HK-2 (cell line): ENCODE data around the gene TMC2.

Experiments used
- DNase-seq: peaks from one replicate; pipeline ENCODE4 v3.0.0-alpha.2; 2018; ENCODE audit not compliant: unreplicated experiment

Gene TMC2

DNA sequence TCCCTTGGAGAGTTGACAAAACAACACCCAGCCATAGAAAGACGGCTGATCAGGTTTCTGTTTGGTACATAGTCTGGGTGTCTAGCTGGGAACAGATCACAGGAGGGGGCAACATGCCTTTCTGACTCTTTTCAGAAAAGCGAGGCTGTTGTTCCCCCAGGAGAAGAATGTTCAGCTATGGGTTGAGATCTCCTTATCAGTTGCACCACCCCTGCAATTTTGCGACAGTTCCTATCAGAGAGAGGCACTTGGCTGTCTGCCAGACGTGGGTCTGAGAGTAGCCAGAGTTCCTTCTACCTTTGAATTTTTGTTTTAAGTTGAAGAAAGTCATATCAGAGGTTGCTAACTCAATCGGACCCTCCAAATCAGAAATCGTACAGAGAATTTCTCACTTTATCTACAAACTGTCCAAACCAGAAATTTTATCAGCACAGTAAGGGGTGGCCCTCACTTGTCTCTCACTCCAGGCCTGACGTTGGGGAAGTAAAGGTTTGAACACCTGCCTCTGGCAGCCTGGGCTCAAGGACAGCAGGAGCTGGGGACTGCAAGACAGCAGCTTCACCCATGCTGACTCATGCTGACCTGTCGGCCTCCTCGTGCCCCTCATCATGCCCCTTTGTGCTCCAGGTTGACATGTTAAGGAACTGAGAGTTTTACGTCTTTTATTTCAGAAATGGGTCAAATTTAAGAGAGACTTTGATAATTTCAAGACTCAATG, 42.3 kb downstream of the TMC2 start:
- DNase-seq: no peak

DNA sequence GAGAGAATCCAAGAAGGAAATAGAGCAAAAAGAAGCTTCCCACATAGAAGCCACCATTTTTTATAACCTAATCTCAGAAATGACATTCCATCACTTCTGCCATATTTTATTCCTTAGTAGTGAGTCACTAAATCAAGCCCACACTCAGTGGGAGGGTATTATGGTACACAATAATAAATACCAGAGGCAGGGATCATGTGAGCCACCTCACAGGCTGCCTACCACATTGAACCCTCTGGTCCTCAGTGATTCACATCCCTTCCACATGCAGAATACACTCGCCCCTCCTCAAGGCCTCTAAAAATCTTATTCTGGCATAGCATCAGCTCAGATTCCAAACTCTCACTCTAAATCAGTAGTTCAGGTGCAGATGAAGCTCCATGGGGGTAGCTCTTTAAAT, 49.4 kb downstream of the TMC2 start:
- DNase-seq: no peak

DNA sequence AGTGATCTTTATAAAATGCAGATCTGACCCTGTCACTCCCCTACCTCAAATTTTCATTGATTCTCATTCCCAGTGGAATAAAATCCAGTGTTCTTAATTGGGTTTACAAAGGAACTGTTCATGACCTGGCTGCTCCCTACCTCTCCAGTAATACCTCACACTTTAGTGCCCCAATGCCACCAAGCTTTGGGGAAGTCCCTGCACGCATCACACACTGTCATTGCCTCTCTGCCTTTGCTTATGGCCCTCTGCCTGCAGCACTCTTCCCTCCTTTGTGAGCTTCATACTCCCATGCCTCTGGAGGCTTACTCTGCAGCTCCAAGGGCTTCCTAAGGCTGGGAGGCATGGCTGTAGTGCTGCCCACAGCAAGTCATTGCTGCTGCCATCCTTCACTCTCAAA, 57.4 kb downstream of the TMC2 start:
- DNase-seq: no peak

DNA sequence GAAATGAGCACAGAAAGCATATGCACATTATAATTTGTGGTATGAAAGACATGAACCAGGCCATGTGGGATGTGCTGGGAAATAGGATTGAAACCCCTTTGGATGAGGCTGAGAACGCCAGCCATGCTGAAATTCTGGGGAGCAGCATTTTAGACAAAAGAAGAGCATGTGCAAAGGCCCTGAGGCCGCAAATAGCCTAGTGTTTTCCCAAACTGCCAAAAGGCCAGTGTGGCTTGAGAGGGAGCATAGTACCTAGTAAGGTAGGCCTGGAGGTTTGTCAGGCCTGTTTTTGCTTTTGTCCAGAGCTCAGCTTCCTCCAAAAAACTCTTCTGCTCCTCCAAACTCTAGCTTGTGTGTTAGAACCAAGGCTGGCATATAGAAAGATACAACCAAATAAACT, 58.7 kb downstream of the TMC2 start:
- no peak for DNase-seq

DNA sequence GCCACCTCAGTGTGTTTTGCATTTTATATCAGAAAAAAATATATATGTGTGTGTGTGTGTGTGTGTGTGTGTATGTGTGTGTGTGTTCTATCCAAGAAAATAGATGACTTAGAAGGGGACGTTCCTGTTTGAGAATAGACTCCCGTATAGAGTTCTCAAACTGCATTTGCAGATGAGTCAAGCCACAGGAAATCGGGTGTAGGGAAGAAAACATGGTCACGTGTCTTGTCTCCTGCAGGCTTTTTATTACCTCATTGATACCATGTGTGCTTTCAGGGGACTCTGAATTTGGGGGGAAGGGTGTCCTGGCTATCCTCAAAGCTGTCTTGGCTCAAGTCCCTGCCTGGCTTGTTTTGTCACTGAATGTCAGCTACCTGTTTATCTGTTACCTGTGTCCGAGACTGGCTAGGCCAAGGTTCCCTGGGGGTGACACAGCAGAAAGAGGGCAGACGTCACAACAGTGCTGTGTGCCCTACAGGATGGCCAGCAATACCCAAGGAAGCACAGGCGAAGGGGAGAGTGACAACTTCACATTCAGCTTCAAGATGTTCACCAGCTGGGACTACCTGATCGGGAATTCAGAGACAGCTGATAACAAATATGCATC, 60.4 kb downstream of the TMC2 start:
- DNase-seq: no peak

DNA sequence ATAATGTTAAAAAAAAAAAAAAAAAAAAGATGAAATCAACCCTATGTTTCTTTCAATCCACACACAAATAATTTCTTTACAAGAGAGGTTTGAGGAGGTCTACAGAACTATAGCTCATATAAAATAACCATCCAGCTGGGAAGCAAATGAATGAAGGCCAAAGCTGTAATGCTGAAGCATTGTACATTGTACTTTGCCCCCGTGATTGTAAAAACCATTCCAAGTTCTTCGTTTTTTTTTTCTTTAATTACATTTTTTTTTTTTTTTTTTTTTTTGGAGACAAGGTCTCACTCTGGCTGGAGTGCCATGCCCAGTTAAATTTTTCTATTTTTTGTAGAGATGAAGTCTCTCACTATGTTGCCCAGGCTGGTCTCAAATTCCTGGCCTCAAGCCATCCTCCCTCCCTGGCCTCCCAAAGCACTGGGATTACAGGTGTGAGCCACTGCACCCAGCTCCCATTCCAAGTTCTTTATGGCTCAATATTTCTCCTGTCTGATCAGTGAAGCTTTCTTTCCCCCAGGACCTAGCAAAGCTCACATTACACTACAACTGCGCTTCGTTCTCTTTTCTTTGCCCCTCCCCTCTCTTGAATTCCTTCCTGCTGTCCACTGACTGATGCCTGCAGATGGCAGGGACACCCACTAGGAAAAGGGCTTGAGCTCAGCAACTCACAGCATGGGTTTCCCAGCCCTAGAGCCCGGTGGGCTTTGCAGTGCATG, 63.1 kb downstream of the TMC2 start:
- no peak for DNase-seq

DNA sequence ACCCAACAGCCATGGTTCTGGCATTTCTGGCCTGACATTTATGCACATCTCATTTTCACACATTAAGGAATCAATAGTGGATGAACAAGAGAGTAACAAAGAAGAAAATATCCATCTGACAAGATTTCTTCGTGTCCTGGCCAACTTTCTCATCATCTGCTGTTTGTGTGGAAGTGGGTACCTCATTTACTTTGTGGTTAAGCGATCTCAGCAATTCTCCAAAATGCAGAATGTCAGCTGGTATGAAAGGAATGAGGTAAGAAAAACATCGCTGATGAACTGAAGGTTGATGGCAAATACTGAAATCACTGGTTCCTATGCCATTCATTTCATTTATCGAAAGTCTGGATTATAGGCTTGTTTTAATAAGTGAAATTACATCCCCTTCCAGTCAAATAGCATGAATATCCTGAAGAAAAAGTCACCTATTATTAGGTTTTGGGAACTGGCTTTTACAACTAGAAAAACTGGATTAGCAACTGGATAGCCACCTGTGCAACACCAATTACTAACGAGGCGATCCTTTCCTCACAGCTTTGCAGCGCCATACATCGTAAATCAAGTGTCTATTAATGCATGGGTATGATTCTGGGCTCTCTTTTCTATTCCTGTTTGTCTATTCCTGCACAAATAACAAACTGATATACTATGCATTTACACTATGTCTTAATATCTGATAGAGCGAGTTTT, 65.8 kb downstream of the TMC2 start:
- DNase-seq: no peak

DNA sequence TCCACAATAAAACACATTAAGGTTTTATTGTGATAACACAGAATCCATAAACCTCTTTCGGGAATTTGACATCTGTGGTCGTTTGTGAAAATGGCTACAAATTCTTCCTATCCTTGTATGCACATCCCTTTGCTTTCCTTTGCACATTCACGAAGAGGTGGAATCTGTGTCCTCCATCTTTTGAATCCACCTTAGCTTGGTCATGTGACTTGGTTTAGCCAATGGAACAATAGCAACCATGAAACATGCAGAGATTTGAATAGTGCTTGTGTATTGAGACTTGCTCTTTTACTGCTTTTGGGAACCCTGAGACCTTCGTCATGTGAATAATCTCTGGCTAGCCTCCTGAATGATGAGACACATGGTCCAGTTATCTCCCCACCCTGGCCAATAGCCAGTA, 66.4 kb downstream of the TMC2 start:
- no peak for DNase-seq

DNA sequence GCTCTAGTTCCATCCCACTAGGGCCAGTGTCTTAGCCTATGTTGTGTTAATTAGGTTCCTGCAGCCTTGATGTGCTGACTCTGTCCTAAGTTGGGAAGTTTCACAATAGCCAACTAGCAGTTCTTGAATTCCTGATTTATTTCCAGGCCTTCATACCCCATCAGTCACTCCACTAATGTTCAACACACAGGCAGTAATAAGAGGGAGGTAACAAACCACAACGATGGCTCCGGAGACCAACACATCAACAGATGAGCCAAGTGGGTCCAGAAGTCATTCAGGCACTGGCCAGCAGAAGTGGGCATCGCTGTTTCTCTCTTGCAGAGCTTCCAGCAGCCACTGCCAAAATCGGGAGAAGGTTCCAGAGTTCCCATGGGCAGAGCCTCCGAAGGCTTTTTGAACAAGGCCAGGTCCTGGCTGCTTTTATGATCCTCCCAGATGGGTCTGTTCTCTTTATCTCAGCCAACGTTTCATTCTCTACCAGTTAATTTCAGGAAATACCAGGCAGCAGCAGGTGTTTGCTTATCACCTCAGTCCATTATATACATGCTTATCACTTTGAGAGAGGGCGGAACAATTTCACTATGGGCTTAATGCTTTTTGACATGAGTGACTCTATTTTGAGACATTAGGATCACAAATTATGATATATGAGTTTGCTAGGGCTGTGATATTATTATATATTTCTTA, 67.6 kb downstream of the TMC2 start:
- DNase-seq: no peak

DNA sequence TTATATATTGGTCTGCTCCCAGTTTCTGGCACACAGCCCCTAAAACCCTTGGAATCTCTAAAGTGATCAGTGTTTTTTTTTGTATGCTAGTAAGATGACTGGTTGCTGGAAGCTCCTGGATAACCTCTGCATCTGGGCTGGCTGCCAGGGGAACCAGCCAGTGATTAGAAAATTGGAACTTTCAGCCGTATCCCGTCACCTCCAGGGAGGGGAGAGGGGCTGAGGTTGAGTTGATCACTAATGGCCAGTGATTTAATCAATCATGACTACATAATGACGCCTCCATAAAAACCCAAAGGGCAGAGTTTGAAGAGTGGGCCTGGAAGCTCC, 68.1 kb downstream of the TMC2 start:
- DNase-seq: no peak

DNA sequence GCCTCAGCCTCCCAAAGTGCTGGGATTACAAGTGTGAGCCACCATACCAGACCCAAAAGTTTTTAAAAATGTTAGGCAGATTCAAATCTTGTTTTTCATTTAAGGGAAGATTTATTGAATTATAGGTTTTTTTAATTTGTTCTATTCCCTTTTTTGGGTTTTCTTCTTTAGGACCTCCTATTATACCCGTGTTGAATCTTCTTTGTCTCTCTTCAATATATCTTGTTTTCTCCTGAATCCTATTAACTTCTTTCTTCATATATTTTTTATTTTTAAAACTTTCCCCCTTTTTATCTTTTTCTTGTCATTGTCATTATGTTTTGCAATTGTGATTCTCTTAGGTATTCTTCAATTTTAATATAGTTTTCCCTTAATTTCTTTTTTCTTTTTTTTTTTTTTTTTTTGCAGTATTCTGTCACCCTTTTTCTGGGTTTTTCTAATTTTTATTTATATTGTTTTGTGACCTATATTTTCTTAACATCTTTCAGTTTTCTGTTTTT, 70.2 kb downstream of the TMC2 start:
- DNase-seq: no peak

DNA sequence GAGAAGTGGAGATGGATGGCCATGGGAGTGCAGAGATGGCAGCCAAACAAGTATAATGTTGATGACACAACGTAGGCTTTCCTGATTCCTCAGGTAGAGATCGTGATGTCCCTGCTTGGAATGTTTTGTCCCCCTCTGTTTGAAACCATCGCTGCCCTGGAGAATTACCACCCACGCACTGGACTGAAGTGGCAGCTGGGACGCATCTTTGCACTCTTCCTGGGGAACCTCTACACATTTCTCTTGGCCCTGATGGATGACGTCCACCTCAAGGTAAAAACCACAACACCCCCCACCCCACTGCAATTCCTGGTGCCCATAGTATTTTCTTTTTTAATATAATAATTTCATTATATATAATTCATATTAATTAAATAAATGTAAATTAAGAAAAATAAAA, 74.0 kb downstream of the TMC2 start:
- no peak for DNase-seq

DNA sequence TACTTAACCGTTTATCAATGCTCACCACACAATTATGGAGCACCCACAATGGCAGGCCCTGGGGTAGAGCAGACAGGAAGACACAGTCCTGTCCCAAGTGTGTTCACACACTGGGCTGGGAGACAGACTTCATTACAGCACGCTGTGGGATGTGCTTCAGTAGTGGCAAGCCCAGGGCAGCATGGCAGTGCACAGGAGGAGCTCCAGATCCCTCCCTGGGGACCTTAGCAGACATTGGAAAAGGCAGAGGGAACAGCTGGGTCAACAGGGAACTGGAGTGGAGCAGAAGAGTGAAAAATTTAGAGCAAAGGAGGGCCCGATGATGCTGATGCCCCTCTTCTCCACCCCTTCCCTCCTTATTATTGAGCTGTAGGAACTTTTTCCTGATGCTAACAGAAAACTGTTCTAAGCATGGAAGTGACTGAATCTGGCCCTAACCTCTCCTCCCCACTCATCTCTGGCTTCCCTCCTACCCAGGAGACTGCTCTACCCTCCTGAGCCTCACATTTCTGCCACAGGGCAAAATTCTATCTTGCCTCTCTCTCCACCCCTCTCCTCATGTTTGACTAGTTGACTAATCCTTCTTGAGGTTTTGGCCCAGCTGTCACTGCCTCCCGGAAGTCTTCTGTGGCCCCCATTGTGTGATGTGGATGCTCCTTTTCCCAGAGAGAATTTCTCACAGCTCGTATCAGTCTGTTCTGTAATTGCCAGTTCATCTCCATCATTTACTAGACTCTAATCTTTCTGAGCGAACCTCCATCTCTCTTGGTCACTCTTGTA, 74.8 kb downstream of the TMC2 start:
- no peak for DNase-seq

DNA sequence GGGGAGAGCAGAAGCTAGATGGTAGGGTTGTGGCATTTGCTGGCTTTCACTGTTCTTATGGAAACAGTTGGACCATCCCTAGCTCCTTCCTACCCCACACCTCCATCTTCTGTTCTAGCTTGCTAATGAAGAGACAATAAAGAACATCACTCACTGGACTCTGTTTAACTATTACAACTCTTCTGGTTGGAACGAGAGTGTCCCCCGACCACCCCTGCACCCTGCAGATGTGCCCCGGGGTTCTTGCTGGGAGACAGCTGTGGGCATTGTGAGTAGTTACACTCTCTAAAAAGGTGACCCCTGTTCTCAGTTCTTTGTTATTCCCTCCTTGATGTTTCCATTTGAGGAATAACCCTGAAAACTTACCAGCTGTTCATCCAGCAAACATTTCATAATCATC, 75.7 kb downstream of the TMC2 start:
- no peak for DNase-seq

DNA sequence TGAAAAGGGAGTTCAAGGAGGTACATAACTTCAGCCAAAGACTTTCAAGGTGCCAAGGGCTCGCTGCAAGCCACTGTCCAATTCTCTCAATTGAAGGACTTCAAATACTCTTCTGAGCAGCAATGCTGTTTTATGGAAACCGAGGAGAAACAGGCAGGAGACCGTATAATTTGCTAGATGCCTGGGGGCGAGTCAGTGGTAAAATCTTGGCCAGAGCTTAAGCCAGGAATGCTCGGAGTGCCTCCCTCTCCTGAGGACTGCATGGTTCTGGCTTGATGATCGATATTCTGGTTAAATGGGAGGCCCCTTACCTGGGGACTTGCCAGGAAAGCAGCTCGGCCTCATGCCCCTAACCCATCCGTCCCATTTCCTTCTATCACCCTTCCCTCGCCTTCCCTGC, 80.3 kb downstream of the TMC2 start:
- DNase-seq: no peak

DNA sequence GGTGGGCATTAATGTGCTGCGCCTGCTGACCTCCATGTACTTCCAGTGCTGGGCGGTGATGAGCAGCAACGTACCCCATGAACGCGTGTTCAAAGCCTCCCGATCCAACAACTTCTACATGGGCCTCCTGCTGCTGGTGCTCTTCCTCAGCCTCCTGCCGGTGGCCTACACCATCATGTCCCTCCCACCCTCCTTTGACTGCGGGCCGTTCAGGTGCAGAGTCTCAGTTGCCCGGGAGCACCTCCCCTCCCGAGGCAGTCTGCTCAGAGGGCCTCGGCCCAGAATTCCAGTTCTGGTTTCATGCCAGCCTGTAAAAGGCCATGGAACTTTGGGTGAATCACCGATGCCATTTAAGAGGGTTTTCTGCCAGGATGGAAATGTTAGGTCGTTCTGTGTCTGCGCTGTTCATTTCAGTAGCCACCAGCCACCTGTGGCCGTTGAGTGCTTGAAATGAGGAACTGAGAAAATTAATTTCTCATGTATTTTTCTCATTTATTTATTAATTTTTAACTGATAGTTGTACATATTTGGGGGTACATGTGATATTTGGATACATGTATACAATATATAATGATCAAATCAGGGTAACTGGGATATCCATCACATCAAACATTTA, 80.8 kb downstream of the TMC2 start:
- no peak for DNase-seq

DNA sequence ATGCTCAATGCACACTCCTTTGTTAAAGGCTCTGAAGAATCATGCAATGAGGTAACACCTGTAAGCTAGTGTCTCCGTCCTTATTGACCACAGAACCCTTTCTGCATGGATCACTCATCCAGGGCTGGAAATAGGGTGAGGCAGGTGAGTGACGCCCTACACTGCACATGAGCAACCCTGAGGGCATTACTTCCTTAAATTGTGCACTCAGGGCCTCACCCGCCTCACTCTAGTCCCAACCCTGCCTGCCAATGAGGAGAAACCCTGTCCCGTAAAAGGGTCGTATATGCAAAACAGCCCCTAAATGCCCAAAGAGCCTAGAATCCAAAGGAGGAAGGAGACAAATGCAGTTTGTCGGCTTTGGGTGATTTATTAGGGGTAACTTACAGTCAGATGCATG, 82.4 kb downstream of the TMC2 start:
- DNase-seq: no peak

DNA sequence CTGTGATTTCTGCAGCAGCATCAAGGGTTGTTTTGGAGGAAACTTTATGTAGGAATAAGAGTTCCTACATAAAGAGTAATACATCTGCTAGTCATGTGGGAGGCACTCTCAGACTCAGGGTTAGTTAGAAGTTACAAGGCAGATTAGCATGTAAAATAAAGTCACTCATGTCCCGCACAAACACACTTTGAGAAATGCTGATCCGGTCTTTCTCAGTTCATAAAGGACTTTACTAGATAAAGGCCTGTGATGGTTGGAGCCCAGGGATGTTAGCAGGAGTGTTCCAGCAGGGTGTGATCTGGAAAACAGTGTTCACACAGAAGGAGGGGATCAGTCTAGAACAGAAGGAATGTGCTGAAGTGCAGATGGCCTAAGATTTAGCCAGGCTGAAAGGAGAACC, 83.0 kb downstream of the TMC2 start:
- DNase-seq: no peak

DNA sequence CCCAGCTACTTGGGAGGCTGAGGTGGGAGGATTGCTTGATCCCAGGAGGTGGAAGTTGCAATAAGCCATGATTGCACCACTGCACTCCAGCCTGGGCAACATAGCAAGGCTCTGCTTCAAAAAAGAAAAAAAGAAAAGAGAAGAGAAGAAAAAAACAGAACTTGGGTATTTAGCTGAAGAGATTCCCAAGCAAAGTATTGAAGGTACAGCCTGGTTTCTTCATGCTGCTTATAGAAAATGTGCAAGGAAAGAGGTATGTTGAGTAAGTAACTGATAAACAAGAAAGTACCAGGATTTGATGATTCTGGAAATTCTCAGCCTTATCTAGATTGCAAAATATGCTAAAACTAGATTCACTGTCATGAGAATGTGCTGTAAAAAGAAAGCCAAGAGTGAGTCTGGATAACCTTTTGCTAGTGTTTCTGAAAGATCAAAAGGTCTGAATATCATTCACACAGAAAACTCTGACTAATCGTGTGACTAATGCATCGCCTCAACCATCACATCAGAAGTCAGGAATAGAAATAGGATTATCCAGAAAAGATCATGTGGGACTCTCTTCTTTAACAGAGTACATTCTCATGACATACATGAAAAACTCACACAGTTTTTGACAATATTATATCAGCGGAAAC, 83.7 kb downstream of the TMC2 start:
- DNase-seq: no peak

DNA sequence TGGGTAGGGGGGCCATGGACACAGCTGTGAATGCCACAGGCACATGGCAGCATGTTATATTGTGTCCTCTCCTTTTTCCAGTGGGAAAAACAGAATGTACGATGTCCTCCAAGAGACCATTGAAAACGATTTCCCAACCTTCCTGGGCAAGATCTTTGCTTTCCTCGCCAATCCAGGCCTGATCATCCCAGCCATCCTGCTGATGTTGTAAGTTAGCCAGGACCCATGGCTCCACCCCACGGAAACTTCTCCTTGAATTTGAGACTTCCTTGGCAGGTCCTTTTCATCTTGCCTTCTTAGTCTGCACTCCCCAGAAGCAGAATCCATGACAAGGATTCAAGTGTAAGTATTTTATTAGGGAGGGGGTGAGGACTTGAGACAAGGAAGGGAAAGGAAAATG, 87.8 kb downstream of the TMC2 start:
- no peak for DNase-seq
